Measurements from ENCODE around the gene GPR153.

Gene GPR153

DNA sequence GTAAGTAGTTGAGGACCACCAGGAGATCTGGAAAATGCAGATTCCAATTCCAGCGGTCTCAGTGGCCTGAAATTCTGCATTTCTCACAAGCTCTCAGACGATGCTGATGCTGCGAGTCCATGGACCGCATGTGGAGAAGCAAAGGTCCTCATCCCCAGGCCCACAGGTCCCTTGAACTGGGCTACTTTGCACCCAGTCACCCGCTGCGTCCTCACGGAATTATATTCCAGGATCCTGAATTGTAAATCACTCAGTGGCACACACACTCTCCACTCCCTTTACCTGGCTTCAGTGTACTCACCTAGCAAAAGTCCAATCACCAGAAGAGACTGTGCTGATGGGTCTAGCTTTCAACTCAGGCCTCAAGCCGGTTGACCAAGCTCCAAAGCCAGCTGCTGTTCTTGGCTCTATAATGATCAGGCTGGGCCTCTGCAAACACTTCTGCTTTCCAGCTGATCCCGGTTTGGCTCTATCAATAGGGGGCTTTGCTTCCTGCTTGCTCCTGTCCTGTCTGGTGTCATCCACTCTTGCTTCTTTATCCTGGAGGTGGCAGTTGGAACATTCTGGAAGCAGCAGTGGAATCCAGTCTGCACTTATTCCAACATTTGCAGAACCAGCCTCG lies 60.6 kb downstream of the GPR153 start:
- DNase-seq (ENCODE audit: low read depth): no peak

DNA sequence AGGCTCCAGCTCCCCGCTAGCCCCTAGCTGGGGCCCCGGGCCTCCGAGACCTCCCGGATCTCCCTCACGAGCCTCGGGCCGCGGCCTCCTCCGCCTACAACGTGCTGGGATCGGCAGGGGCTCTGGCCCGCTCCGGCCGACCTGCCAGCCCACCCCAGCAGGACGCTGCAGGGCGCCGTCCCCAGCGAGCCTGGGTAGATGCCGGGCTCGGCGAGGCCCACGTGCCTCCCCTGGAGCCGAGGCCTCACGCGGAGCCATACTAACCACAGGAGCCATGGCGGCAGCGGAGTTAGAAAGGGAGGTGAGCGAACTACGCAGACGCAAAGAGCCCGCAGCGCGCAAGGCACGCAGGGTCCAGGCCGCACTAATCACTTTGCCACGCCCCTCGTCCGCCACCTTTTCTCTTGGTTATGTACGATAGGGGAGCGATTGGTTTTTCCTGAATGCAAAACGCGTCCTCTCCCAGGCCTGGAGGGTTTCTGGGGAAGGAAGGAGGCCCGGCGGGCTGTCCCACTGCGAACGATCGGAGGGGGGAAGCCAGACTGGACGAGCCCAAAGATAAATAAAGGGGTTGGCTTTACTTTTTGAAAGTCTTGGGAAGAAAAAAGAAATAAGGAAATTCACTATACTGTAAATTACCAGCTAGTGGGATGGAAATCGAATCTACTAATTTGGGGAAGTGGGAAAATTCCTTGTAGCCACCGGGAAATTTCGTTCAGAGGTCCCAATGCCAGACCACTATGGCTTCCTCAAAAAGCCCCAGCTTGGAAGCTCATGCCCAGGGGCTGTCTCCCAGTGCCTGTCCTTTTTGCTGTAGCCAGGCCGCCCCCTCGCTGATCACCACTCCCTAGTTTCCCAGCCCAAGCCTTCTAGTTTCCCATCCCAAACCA lies 61.4 kb downstream of the GPR153 start, which contains the start of gene RPL22:
Gene RPL22 (minus strand): TSS at position 298 of the 890 bp plus-strand sequence. CDS start 22 bp downstream, at position 276.
- peak; percentile 95 for DNase-seq (ENCODE audit: low read depth)

DNA sequence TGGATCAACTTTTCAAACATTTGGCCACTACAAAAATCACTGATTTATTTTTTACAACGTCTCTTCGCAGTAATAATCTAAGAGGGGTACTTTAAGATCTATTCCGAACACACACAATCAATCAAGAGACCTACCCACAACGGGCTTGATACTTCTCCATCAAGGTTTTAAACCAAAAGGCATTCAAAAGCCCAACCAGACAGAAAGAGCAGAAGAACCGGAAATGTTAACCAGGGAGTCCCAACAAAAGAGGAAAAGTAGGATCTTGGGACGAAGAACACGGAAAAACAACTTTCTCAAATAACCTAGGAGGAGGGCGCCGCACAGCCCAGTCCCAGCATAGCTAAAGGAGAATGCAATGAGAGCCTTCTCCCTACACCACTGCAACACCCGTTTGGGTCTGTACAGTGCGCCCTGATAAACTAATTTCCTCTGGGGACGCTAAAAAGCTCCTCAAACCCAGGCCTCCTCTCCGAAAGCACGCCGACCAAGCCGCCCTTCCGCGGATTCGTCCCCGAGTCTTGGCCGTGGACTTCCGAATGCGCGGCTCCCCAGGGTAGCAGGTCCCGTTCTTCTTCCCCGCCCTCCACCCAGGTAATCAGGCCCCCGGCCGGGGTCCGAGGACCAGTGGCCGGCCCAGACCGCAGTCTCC lies 62.1 kb downstream of the GPR153 start:
- no peak for DNase-seq (ENCODE audit: low read depth)

DNA sequence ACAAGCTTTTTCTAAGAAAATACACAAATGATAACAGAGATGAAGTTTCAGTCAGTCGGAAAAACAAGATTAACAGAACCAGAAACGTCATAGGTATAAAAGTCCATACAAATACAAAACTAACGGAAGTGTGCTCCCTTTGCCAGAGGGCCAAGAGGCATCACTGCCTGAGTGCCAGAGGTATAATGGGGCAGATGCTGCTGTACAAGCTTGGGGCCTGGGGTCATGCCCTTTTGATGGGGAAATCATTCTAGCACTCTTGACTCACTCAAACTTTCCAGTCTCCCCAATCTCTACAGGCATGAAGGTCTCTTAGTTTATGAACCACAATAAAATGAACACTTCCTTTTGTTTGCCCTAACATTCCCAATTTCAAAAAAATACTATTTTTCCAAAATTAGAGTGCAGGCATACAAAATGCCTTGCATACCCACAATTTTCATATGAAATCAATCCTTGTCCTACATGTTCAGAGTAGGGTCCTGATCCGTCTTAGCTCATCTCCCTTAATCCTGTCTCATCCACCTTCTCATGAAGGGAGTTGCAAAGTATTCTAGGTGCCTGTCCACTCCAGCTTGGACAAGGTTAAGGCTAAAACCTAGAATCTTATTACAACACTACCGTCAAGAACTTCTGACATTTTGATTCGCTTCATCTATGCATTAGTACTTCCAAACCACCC lies 63.0 kb downstream of the GPR153 start:
- no peak for DNase-seq (ENCODE audit: low read depth)
